GM12878 (cell line): ENCODE measurements around the gene LARP6. TPM values are rescaled to one million over a fixed set of nuclear protein-coding genes. Genes with fewer than 3 reads are reported as not detected.

Experiments used
- BHLHE40 ChIP-seq, 2 experiments: fragments of 450-650 bp in 1 of 2; IDR thresholded peaks; 2 replicates each; pipeline ENCODE4 v1.6.1; 2011 to 2017; ENCODE audit warnings: low read depth in 2 of 2, borderline replicate concordance in 1 of 2, improper control_type of control experiment in 1 of 2, low read length in 1 of 2, mild to moderate bottlenecking in 1 of 2
- BMI1 ChIP-seq: fragments of 450-650 bp; IDR thresholded peaks from 2 replicates; pipeline ENCODE4 v1.6.1; 2016; ENCODE audit warnings: mild to moderate bottlenecking, moderate library complexity, borderline replicate concordance
- CREM ChIP-seq: IDR thresholded peaks from 2 replicates; pipeline ENCODE4 v1.6.1; 2014; ENCODE audit warnings: antibody characterized with exemption, low read depth
- EED ChIP-seq: sonication (generic); IDR thresholded peaks from 2 replicates; pipeline ENCODE4 v1.6.1; 2016; ENCODE audit warnings: antibody characterized with exemption, low read depth
- ETV6 ChIP-seq, 2 experiments: fragments of 450-650 bp in 1 of 2; IDR thresholded peaks in 1 of 2; conservative IDR thresholded peaks in 1 of 2; 2 replicates each; pipeline ENCODE4 v1.6.1; 2014; ENCODE audit warnings: antibody characterized with exemption in 1 of 2, borderline replicate concordance in 1 of 2, low read depth in 1 of 2, mild to moderate bottlenecking in 1 of 2, moderate library complexity in 1 of 2
- HDAC6 ChIP-seq: fragments of 200-600 bp; sonication (generic); IDR thresholded peaks from one replicate; pipeline ENCODE4 v1.8.0; 2017; ENCODE audit warnings: antibody characterized with exemption; ENCODE audit not compliant: unreplicated experiment
- HDGF ChIP-seq: fragments of 450-650 bp; IDR thresholded peaks from 2 replicates; pipeline ENCODE4 v1.6.1; 2016; ENCODE audit warnings: antibody characterized with exemption
- MYB ChIP-seq: fragments of 150-350 bp; IDR thresholded peaks from 2 replicates; pipeline ENCODE4 v1.6.1; 2014; ENCODE audit warnings: mild to moderate bottlenecking, low read depth, low read length, borderline replicate concordance
- POLR2A ChIP-seq: IDR thresholded peaks from 2 replicates; pipeline ENCODE4 v1.6.1; 2011; ENCODE audit warnings: low read depth, mild to moderate bottlenecking, low read length
- RAD21 ChIP-seq: IDR thresholded peaks from 2 replicates; pipeline ENCODE4 v1.6.1; 2011; ENCODE audit warnings: mild to moderate bottlenecking, low read depth, low read length, moderate library complexity; ENCODE audit not compliant: insufficient read depth
- RUNX3 ChIP-seq: IDR thresholded peaks from 2 replicates; pipeline ENCODE4 v1.6.1; 2012; ENCODE audit warnings: low read length, inconsistent platforms
- SMAD1 ChIP-seq: fragments of 450-650 bp; IDR thresholded peaks from 2 replicates; pipeline ENCODE4 v1.6.1; 2018; ENCODE audit warnings: mild to moderate bottlenecking, low read depth; ENCODE audit not compliant: partially characterized antibody
- SREBF2 ChIP-seq: IDR thresholded peaks from 2 replicates; pipeline ENCODE4 v1.6.1; 2012; ENCODE audit warnings: mild to moderate bottlenecking, low read length
- WRNIP1 ChIP-seq: IDR thresholded peaks from 2 replicates; pipeline ENCODE4 v1.6.1; 2011; ENCODE audit warnings: low read depth, low read length, improper control_type of control experiment, borderline replicate concordance
- ZNF207 ChIP-seq: fragments of 450-650 bp; IDR thresholded peaks from 2 replicates; pipeline ENCODE4 v1.6.1; 2014; ENCODE audit warnings: antibody characterized with exemption, mild to moderate bottlenecking, borderline replicate concordance
- ZNF217 ChIP-seq: fragments of 450-650 bp; IDR thresholded peaks from 2 replicates; pipeline ENCODE4 v1.6.1; 2017; ENCODE audit warnings: antibody characterized with exemption, mild to moderate bottlenecking
- polyA plus RNA-seq, 11 experiments: library from polyadenylated mRNA; depleted of rRNA in 4 of 11; unstranded in 6 of 11; stranded (reverse) in 5 of 11; fragments of >200 nt; fragmentation: Nextera tagmentation in 4 of 11; fragmentation: Illumina TruSeq in 1 of 11; extraction: Ambion mirVana in 4 of 11; extraction: Trizol in 1 of 11; gene quantifications; 1 replicate in 1 of 11; 2 replicates in 10 of 11; pipeline versions ENCODE4 v1.2.1 to v1.2.3, GENCODE V29; 2011 to 2016; ENCODE audit warnings: inconsistent platforms in 2 of 11, missing spikeins in 2 of 11, low read depth in 1 of 11
- total RNA-seq, 4 experiments: library from RNA; depleted of rRNA in 3 of 4; stranded (reverse); fragments of >200 nt in 3 of 4; fragmentation: Illumina TruSeq in 1 of 4; extraction: Trizol in 1 of 4; gene quantifications; 2 replicates each; pipeline versions ENCODE4 v1.2.1 to v1.2.3, GENCODE V29; 2013 to 2021
- TF ChIP-seq, protein P1 (sequence below): fragments of 450-650 bp; IDR thresholded peaks from 2 replicates; pipeline ENCODE4 v1.6.1; 2017; ENCODE audit warnings: mild to moderate bottlenecking, moderate library complexity
- TF ChIP-seq, protein P2 (sequence below): fragments of 450-650 bp; IDR thresholded peaks from 2 replicates; pipeline ENCODE4 v1.6.1; 2017; ENCODE audit warnings: borderline replicate concordance
- TF ChIP-seq, protein P3 (sequence below): fragments of 450-650 bp; IDR thresholded peaks from 2 replicates; pipeline ENCODE4 v1.6.1; 2014; ENCODE audit warnings: mild to moderate bottlenecking
- TF ChIP-seq, protein P4 (sequence below): fragments of 450-650 bp; formaldehyde crosslinking; IDR thresholded peaks from 2 replicates; pipeline ENCODE4 v1.5.0; 2022; ENCODE audit warnings: mild to moderate bottlenecking, missing genetic modification characterization

LARP6 gene
- total and polyA plus RNA-seq, 10 of the 15 experiments (the other 5 are each of a cell fraction or from before 2014, with no cell fraction given) = 0.74 to 14.6 (median 3.9) TPM

DNA sequence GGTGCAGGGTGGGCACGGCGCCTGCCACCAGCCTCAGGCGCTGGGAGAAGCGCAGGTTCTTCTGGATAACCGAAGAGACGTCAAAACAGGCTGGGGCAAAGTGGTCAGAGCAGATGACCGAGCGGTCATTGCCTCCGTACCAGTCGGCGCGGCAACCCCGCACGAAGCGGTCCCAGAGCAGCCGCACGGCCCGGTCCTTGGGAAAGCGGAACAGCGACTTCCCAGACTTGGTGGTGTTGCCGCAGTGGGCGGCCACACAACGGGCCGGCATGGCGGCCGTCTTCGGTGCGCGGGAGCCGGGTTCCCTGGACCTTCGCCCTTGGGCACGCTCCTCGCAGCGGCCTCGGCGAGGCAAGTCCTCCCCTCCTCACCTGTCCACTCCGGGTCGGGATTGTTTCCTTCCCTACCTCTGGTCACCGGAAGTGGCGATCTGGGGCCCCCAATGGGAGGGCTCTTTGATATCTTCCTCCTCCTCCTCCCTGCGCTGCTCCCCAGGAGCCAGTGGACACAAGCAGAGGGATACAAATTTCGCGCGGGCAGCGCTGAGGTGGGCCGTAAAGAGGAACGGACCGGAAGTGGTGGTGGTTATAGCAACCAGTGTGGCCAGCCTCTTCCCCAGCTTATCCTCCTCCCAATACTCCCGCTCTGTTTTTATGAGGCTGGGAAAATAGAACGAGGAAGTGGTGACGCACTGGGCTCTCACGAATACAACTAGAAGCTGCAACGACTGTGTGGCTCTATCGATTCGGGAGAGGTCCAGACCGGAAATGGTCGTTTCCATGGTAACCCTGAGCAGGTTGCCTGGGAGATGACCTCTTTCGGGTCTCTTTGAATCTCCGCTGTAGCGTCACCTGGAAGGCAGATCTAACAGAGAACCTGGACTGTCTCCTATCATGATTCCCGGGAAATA is 38.3 kb upstream of the LARP6 start, which contains the start of the genes LRRC49 and THAP10 (continued):
- TF ChIP-seq, protein P1, sequence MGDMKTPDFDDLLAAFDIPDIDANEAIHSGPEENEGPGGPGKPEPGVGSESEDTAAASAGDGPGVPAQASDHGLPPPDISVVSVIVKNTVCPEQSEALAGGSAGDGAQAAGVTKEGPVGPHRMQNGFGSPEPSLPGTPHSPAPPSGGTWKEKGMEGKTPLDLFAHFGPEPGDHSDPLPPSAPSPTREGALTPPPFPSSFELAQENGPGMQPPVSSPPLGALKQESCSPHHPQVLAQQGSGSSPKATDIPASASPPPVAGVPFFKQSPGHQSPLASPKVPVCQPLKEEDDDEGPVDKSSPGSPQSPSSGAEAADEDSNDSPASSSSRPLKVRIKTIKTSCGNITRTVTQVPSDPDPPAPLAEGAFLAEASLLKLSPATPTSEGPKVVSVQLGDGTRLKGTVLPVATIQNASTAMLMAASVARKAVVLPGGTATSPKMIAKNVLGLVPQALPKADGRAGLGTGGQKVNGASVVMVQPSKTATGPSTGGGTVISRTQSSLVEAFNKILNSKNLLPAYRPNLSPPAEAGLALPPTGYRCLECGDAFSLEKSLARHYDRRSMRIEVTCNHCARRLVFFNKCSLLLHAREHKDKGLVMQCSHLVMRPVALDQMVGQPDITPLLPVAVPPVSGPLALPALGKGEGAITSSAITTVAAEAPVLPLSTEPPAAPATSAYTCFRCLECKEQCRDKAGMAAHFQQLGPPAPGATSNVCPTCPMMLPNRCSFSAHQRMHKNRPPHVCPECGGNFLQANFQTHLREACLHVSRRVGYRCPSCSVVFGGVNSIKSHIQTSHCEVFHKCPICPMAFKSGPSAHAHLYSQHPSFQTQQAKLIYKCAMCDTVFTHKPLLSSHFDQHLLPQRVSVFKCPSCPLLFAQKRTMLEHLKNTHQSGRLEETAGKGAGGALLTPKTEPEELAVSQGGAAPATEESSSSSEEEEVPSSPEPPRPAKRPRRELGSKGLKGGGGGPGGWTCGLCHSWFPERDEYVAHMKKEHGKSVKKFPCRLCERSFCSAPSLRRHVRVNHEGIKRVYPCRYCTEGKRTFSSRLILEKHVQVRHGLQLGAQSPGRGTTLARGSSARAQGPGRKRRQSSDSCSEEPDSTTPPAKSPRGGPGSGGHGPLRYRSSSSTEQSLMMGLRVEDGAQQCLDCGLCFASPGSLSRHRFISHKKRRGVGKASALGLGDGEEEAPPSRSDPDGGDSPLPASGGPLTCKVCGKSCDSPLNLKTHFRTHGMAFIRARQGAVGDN = no peak
- no peak for TF ChIP-seq BHLHE40 (IDR thresholded peaks at IDR 0.05; ENCODE audit: borderline replicate concordance in 1 of 2, low read depth in 2 of 2, low read length in 1 of 2)
- TF ChIP-seq RAD21 = no peak
- TF ChIP-seq WRNIP1 = no peak
- no peak for TF ChIP-seq HDGF
- no peak for TF ChIP-seq HDAC6
- TF ChIP-seq SREBF2 = no peak
- TF ChIP-seq POLR2A = 0 out of 2 replicates have a peak, but pooled peaks have one; percentile 30
- 0 out of 4 replicates have a peak, but pooled peaks of 1 of the 2 experiments have one; percentile 10 for TF ChIP-seq ETV6 (conservative IDR thresholded peaks at IDR 0.05 in 1 of 2, IDR thresholded peaks at IDR 0.05 in 1 of 2; ENCODE audit: borderline replicate concordance in 1 of 2, low read depth in 1 of 2)
- TF ChIP-seq, protein P2, sequence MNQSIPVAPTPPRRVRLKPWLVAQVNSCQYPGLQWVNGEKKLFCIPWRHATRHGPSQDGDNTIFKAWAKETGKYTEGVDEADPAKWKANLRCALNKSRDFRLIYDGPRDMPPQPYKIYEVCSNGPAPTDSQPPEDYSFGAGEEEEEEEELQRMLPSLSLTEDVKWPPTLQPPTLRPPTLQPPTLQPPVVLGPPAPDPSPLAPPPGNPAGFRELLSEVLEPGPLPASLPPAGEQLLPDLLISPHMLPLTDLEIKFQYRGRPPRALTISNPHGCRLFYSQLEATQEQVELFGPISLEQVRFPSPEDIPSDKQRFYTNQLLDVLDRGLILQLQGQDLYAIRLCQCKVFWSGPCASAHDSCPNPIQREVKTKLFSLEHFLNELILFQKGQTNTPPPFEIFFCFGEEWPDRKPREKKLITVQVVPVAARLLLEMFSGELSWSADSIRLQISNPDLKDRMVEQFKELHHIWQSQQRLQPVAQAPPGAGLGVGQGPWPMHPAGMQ = no peak
- TF ChIP-seq MYB = no peak
- TF ChIP-seq, protein P3, sequence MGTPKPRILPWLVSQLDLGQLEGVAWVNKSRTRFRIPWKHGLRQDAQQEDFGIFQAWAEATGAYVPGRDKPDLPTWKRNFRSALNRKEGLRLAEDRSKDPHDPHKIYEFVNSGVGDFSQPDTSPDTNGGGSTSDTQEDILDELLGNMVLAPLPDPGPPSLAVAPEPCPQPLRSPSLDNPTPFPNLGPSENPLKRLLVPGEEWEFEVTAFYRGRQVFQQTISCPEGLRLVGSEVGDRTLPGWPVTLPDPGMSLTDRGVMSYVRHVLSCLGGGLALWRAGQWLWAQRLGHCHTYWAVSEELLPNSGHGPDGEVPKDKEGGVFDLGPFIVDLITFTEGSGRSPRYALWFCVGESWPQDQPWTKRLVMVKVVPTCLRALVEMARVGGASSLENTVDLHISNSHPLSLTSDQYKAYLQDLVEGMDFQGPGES = no peak
- no peak for TF ChIP-seq ZNF207
- TF ChIP-seq SMAD1 = no peak
- peak; percentile 98 for TF ChIP-seq BMI1
- TF ChIP-seq, protein P4, sequence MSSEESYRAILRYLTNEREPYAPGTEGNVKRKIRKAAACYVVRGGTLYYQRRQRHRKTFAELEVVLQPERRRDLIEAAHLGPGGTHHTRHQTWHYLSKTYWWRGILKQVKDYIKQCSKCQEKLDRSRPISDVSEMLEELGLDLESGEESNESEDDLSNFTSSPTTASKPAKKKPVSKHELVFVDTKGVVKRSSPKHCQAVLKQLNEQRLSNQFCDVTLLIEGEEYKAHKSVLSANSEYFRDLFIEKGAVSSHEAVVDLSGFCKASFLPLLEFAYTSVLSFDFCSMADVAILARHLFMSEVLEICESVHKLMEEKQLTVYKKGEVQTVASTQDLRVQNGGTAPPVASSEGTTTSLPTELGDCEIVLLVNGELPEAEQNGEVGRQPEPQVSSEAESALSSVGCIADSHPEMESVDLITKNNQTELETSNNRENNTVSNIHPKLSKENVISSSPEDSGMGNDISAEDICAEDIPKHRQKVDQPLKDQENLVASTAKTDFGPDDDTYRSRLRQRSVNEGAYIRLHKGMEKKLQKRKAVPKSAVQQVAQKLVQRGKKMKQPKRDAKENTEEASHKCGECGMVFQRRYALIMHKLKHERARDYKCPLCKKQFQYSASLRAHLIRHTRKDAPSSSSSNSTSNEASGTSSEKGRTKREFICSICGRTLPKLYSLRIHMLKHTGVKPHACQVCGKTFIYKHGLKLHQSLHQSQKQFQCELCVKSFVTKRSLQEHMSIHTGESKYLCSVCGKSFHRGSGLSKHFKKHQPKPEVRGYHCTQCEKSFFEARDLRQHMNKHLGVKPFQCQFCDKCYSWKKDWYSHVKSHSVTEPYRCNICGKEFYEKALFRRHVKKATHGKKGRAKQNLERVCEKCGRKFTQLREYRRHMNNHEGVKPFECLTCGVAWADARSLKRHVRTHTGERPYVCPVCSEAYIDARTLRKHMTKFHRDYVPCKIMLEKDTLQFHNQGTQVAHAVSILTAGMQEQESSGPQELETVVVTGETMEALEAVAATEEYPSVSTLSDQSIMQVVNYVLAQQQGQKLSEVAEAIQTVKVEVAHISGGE (CRISPR knock-in tag) = peak; percentile 80
- TF ChIP-seq RUNX3 = peak; percentile 95
- TF ChIP-seq CREM = 0 out of 2 replicates have a peak, but pooled peaks have one; percentile 29
- no peak for TF ChIP-seq ZNF217
- TF ChIP-seq EED = no peak; the same call in 1 of the 2 replicates
